K562 (cell line): ENCODE results near the gene SIGLEC9. TPM values are rescaled to one million over a fixed set of nuclear protein-coding genes. Genes with fewer than 3 reads are reported as not detected.
A peak's percentile ranks its signal among the peaks of the same experiment; 100 is the strongest.

Experiments used
- BACH1 ChIP-seq: fragments of 200-800 bp; sonication (Bioruptor generic); IDR thresholded peaks from 2 replicates; pipeline ENCODE4 v1.6.1; 2016; ENCODE audit warnings: missing genetic modification characterization, missing compliant biosample characterization
- BRD9 ChIP-seq: fragments of 450-650 bp; IDR thresholded peaks from 2 replicates; pipeline ENCODE4 v1.6.1; 2018; ENCODE audit warnings: low read depth; ENCODE audit not compliant: partially characterized antibody
- CBFA2T2 ChIP-seq: fragments of 450-650 bp; conservative IDR thresholded peaks from 2 replicates; pipeline ENCODE4 v1.6.1; 2017; ENCODE audit warnings: mild to moderate bottlenecking
- CBFA2T3 ChIP-seq: fragments of 450-650 bp; IDR thresholded peaks from 2 replicates; pipeline ENCODE4 v1.6.1; 2017
- DIDO1 ChIP-seq: fragments of 450-650 bp; IDR thresholded peaks from 2 replicates; pipeline ENCODE4 v1.6.1; 2016; ENCODE audit warnings: low read depth, missing biosample characterization, missing genetic modification characterization
- FOXJ3 ChIP-seq: sonication (generic); formaldehyde crosslinking; IDR thresholded peaks from 2 replicates; pipeline ENCODE4 v1.4.0; 2020; ENCODE audit warnings: mild to moderate bottlenecking, missing genetic modification reagents
- GABPB1 ChIP-seq: sonication (generic); formaldehyde crosslinking; IDR thresholded peaks from 2 replicates; pipeline ENCODE4 v1.8.0; 2022; ENCODE audit warnings: mild to moderate bottlenecking, missing genetic modification reagents
- MAZ ChIP-seq, 2 experiments: fragments of 450-650 bp in 1 of 2; sonication (generic) in 1 of 2; formaldehyde crosslinking; IDR thresholded peaks in 1 of 2; conservative IDR thresholded peaks in 1 of 2; 2 replicates each; pipeline versions ENCODE4 v1.4.0 to v1.5.0; 2020; ENCODE audit warnings: mild to moderate bottlenecking in 1 of 2, missing genetic modification reagents in 1 of 2
- NFIC ChIP-seq: fragments of 450-650 bp; IDR thresholded peaks from 2 replicates; pipeline ENCODE4 v1.6.1; 2017; ENCODE audit warnings: mild to moderate bottlenecking, inconsistent platforms
- SMAD4 ChIP-seq: fragments of 250-450 bp; sonication (Bioruptor Pico); conservative IDR thresholded peaks from 2 replicates; pipeline ENCODE4 v1.8.0; 2021; ENCODE audit warnings: inconsistent platforms, mild to moderate bottlenecking, moderate library complexity
- TAL1 ChIP-seq: fragments of 450-650 bp; IDR thresholded peaks from 2 replicates; pipeline ENCODE4 v1.6.1; 2016; ENCODE audit warnings: mild to moderate bottlenecking
- TCF3 ChIP-seq: sonication (generic); formaldehyde crosslinking; IDR thresholded peaks from 2 replicates; pipeline ENCODE4 v1.4.0; 2020; ENCODE audit warnings: mild to moderate bottlenecking, missing genetic modification reagents
- ZNF311 ChIP-seq: fragments of 250-450 bp; sonication (Bioruptor Pico); IDR thresholded peaks from 2 replicates; pipeline ENCODE4 v1.4.0; 2020; ENCODE audit warnings: mild to moderate bottlenecking, moderate library complexity
- polyA plus RNA-seq, 8 experiments: library from polyadenylated mRNA; depleted of rRNA in 4 of 8; stranded (reverse) in 5 of 8; unstranded in 3 of 8; fragments of >200 nt; fragmentation: Nextera tagmentation in 2 of 8; fragmentation: Illumina TruSeq in 1 of 8; extraction: Ambion mirVana in 2 of 8; extraction: Trizol in 1 of 8; gene quantifications; 2 replicates each; pipeline versions ENCODE4 v1.2.1 to v1.2.3, GENCODE V29; 2011 to 2014; ENCODE audit warnings: inconsistent platforms in 1 of 8, missing spikeins in 1 of 8
- total RNA-seq, 7 experiments: library from RNA; depleted of rRNA in 6 of 7; stranded (reverse); fragments of >200 nt in 6 of 7; fragmentation: Illumina TruSeq in 2 of 7; extraction: Trizol in 2 of 7; gene quantifications; 2 replicates each; pipeline versions ENCODE4 v1.2.1 to v1.2.3, GENCODE V29; 2011 to 2021; ENCODE audit warnings: low replicate concordance in 1 of 7
- TF ChIP-seq, protein P1 (sequence below), 2 experiments: fragments of 450-650 bp in 1 of 2; sonication (generic) in 1 of 2; formaldehyde crosslinking in 1 of 2; IDR thresholded peaks; 2 replicates each; pipeline versions ENCODE4 v1.7.1 to v1.9.0; 2016 to 2022; ENCODE audit warnings: inconsistent platforms in 1 of 2, mild to moderate bottlenecking in 1 of 2, missing genetic modification reagents in 1 of 2
- TF ChIP-seq, protein P2 (sequence below): IDR thresholded peaks from 3 replicates; pipeline ENCODE4 v1.6.1; 2011; ENCODE audit warnings: borderline replicate concordance, mild to moderate bottlenecking; ENCODE audit not compliant: insufficient read length, insufficient read depth

The SIGLEC9 gene
- total and polyA plus RNA-seq, 9 of the 15 experiments (the other 6 are each of a cell fraction or from before 2014, with no cell fraction given), result 0.09 to 0.34 (median 0.22) TPM; not detected in 4

DNA sequence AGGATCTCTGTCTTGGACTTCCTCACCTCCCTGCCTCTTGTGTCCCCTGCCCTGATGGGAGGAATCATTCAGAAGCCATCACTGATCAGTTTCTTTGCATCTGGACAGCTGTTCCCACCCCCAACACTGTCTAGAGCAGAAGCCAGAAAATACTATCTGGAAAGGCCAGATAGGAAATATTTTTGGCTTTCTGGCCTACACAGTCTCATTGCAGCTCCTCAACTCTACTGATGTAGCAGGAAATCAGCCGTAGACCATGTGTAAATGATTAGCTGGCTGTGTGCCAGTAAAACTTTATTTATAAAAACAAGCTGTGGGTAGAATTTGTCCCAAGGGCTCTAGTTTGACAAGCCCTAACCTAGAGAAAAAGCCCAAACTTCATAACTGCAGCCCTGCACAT lies 23.0 kb downstream of the SIGLEC9 start (continued):
- TF ChIP-seq BRD9, result no peak
- TF ChIP-seq, protein P1, sequence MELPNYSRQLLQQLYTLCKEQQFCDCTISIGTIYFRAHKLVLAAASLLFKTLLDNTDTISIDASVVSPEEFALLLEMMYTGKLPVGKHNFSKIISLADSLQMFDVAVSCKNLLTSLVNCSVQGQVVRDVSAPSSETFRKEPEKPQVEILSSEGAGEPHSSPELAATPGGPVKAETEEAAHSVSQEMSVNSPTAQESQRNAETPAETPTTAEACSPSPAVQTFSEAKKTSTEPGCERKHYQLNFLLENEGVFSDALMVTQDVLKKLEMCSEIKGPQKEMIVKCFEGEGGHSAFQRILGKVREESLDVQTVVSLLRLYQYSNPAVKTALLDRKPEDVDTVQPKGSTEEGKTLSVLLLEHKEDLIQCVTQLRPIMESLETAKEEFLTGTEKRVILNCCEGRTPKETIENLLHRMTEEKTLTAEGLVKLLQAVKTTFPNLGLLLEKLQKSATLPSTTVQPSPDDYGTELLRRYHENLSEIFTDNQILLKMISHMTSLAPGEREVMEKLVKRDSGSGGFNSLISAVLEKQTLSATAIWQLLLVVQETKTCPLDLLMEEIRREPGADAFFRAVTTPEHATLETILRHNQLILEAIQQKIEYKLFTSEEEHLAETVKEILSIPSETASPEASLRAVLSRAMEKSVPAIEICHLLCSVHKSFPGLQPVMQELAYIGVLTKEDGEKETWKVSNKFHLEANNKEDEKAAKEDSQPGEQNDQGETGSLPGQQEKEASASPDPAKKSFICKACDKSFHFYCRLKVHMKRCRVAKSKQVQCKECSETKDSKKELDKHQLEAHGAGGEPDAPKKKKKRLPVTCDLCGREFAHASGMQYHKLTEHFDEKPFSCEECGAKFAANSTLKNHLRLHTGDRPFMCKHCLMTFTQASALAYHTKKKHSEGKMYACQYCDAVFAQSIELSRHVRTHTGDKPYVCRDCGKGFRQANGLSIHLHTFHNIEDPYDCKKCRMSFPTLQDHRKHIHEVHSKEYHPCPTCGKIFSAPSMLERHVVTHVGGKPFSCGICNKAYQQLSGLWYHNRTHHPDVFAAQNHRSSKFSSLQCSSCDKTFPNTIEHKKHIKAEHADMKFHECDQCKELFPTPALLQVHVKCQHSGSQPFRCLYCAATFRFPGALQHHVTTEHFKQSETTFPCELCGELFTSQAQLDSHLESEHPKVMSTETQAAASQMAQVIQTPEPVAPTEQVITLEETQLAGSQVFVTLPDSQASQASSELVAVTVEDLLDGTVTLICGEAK (IDR thresholded peaks at IDR 0.05), result peak; percentile 87
- TF ChIP-seq, protein P1 (CRISPR knock-in tag; IDR thresholded peaks at IDR 0.05), result peak; percentile 89
- TF ChIP-seq, protein P2, sequence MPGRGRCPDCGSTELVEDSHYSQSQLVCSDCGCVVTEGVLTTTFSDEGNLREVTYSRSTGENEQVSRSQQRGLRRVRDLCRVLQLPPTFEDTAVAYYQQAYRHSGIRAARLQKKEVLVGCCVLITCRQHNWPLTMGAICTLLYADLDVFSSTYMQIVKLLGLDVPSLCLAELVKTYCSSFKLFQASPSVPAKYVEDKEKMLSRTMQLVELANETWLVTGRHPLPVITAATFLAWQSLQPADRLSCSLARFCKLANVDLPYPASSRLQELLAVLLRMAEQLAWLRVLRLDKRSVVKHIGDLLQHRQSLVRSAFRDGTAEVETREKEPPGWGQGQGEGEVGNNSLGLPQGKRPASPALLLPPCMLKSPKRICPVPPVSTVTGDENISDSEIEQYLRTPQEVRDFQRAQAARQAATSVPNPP, result no peak
- no peak for TF ChIP-seq GABPB1
- peak; percentile 91 for TF ChIP-seq NFIC
- TF ChIP-seq SMAD4, result 0 out of 2 replicates have a peak, but pooled peaks have one; percentile 14
- no peak for TF ChIP-seq BACH1 (tag)
- peak in 1 of 2 experiments; percentile 31; a peak in 1 of 4 replicates for TF ChIP-seq MAZ (CRISPR knock-in tag; conservative IDR thresholded peaks at IDR 0.05 in 1 of 2, IDR thresholded peaks at IDR 0.05 in 1 of 2)
- TF ChIP-seq CBFA2T3, result peak; percentile 72
- TF ChIP-seq CBFA2T2, result peak; percentile 52
- TF ChIP-seq FOXJ3, result no peak
- peak; percentile 64 for TF ChIP-seq TCF3 (CRISPR knock-in tag)
- no peak for TF ChIP-seq DIDO1 (tag)
- TF ChIP-seq ZNF311 (CRISPR knock-in tag), result no peak
- peak; percentile 27; the same call in 1 of the 2 replicates for TF ChIP-seq TAL1
